GM19025 (cell line): ENCODE measurements around the gene AGAP3.

Experiments
- ATAC-seq: cut with Tn5 transposase; IDR thresholded peaks from one replicate; pipeline ENCODE4 v1.9.1; 2021; ENCODE audit warnings: mild to moderate bottlenecking, low read depth, moderate library complexity; ENCODE audit not compliant: unreplicated experiment

Gene AGAP3

DNA sequence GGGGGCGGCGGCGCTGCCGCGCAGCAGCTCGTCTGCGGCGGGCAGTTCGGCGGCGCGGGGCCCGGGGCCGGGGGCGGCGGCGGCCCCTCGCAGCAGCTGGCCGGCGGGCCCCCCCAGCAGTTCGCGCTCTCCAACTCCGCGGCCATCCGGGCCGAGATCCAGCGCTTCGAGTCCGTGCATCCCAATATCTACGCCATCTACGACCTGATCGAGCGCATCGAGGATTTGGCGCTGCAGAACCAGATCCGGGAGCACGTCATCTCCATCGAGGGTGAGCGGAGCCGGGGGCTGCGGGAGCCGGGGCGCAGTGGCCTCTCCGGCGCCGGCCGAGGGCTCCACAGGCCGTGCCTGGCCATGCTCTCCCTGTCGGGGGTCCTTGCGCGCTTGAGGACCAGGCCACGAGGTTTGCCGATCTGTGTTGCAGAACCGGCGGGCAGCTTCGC is 548 bp downstream of the AGAP3 start:
- ATAC-seq: no peak

DNA sequence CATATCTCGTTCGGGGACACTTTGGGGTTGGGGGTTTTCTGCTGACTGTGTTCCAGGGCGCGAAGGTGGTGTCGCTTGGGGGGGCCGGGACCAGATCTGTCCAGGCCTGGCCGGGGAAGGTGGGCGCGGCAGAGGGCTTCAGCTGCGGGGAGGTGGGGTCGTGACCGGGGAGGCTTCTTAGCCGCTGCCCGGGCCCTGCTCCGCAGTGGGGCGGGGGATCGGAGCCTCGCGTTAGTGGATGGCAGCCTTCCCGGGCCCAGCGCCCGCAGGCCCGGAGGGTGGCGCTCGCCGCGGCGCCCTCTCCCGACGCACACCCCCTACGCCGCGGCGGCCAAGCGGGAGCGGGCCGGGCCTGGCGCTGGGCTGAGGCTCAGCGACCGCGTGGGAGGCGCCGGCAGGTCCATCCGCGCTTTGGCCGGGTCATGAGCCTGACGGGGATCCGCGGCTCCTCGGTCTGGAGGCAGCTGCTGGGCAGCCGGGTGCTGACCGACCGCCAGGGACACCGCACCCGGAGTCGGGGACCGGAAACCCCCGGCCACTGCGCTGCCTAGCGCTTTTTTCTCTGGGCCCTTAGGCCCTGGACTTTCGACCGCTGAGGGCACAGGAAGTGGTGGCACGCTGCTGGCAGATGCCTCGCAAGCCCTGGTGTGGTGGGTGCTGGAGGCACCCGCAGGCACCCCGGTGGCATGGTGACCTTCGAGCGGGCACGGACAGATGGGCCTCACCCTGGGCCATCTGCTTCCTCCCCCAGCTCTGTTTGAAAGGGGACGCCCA is 1.2 kb downstream of the AGAP3 start:
- ATAC-seq: no peak

DNA sequence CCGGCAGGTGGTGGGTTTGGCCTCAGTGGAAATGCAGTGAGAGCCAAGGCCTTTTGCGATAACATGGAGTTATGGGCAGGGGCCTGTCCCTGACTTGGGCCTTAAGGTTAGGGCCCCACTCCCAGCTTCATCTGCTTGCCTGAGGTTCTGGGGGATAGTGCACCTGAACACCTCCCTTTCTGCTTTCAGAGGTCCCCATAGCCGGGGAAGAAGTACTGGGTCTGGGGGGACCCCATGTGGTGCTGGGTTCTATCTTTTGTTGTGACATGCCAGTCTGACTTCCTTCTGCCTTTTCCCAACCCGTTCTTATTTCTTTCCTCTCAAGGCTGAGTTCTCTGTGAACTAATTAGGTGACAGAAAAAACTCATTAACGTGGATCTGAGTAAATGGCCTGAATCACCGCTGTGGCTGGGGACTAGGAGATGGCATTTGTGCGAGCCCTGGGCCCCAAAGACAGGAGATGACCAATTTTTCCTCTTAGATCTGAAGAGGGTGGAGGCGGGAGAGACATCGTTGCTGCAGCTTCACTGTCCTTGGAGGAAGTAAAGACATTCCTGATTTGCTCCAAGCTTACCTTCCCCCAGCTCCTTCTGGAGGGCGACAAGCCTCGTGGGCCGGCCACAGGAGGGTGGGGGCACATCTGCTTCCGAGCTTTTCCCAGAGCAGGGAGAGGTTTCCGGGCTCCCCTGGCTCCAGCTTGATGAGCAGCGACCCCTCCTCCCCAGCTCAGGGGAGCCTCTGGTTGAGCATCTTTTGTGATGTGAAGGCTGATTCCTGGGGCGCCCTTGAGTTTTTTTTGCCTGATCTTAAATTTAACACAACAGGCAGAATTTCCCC is 2.0 kb downstream of the AGAP3 start:
- no peak for ATAC-seq

DNA sequence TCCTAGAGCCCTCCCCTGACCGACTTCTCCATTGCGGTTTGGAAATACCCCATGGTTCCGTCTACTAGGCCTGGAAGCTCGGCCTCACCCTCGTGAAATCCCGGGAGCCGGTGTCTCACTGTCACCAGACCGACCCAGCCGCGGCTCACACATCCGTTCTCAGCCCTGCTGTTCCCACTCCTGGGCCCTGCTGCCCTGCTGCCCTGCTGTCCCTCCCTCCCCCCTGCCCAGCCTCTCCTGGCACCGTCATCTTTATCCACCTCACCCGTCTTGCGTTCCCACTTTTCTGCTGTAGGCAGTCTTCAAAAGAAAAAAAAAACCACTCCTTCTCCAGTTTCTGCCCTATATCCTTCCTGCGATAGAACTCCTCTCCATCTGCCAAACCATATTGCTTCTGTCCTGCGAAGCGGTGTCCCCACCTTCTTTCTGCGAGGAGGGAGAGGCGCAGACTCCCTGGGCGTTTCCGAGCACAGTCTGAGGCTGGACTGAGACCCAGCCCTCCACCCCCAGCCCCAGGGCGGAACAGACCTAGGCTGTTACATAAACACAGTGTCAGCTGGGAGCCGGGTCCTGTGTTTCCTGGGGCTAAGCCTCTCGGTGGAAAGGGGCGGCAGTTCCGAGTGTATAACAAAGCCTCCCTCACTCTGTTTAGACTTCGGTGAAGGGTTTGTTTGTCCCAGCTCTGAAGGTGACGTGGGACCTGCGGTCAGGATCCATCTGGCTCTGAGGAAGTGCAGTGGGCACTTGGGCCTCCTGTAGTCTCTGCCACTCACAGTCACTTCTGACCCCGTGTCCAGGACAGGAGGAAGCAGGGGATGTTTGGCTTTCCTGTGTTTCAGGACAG is 2.8 kb downstream of the AGAP3 start:
- no peak for ATAC-seq

DNA sequence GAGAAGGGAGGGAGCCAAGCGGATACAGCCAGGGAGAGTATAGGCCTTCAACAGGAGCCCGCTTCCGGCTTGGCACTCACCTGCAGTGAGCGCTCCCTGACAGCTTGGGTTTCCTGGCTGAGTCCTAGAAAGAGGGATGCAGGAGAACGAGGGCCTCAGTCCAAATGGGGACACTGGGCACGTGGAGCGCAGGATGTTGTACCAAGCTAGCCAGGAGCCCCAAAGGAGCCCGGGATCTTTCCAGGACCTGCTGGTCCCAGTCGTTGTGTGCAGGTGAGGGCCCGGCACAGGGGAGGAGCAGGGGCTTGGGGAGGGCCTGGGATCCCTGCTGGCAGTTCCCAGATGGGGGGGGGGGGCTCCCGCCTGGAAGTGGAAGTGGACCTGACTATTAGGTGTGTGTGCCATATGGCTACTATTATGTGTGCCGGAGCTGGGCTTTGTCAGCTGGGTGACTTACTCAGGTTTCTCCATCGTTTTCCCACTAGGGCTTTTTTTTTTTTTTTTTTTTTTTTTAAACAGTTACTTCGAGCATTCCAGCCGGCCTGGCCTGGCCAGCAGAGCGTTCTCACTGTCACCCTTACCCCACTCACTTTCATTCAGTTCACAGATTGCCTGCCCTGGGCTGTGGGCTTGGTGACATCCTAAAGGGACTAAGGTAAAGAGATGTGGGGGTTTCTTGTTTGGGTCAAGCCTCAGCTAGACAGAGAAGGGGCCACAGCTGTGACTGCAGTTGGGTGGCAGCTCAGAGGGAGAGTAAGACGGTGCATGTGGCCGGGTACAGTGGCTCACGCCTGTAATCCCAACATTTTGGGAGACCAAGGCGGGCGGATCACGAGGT is 3.8 kb downstream of the AGAP3 start:
- ATAC-seq: no peak

DNA sequence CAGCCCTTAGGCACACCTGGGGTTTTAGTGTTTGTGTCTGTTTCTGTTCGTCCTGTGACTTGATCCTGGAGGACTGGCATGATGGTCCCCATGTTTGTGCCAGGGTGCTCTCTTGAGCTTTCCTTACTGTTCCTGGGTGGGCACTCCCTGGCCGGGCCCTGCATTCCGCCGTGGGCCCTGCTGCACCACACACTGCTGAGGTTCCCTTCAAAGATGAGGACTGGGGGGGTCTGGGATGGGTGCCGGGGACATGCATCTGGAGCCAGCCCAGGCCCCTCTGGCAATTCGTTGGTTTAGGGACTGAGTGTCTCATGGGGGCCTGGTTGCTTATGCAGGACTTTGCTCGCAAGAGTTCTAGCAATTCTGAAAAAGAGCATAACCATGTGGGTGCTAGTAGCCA is 4.7 kb downstream of the AGAP3 start:
- no peak for ATAC-seq

DNA sequence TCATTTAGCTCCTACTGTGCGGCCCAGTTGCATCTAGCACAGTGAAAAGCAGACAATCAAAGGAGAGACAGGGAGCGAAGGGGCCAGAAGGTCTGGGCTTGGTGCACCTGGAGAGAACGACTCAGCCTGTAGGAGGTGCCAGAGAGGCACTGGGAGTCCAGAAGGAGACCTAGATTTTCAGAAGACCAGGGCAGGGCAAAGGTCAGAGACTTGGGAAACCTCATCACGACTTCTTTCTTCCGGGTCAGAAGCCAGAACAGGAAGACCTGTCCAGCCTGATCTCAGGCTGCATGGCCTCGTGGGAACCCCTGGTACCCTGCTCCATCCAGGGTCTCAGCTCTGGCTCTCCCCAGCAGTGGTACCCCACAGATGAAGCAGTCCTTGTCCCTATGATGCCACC is 5.2 kb downstream of the AGAP3 start:
- no peak for ATAC-seq

DNA sequence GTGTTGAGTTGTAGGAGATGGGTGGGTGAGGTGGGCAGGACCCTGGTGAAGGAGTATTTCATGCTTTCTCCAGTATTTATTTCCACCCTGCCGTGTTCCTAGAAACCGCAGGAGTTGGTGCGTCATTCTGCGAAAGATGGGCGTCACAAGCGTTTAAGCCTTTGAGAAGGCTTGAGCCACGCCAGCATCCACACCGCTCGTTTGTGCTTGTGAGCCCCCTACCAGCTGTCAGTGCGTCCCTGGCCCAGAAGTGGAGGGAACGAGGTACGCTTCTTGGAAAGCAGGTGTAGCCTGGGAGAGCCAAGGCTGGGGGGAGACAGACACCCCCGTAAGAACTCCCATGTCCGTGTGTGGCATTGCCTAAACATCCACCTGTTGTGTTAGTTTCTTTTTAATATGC is 5.7 kb downstream of the AGAP3 start:
- ATAC-seq: no peak

DNA sequence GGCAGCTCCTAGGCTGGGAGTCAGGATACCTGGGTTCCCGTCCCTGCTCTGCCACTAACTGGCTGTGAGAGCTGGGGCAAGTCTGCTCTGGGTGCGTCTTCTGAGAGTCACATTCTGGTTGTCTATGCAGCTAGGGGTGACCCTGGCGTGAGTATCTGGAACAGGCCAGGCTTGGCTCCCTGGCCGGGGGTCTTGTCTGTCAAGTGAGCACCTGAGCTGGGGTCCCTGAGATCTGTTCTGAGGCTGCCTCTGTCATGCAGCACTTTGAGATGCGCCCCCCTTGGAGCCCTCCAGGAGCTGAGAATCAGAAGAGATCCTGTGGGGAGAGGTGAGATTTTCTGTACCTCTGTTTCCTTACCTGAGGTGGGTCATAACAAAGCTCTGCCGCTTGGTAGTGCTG is 7.5 kb downstream of the AGAP3 start:
- no peak for ATAC-seq

DNA sequence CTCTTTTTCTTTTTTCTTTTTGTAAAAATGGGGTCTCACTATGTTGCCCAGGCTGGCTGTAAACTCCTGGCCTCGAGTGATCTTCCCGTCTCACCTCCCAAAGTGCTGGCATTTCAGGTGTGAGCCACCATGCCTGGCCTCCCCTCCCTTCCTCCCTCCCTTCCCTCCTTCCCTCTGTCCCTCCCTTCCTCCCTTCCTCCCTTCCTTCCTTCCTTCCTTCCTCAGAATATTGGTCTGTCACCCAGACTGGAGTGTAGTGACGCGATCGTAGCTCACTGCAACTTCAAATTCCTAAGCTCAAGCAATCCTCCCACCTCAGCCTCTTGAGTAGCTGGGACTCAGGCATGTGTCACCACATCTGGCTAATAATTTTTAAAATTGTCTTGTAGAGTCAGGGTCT is 8.4 kb downstream of the AGAP3 start:
- no peak for ATAC-seq

DNA sequence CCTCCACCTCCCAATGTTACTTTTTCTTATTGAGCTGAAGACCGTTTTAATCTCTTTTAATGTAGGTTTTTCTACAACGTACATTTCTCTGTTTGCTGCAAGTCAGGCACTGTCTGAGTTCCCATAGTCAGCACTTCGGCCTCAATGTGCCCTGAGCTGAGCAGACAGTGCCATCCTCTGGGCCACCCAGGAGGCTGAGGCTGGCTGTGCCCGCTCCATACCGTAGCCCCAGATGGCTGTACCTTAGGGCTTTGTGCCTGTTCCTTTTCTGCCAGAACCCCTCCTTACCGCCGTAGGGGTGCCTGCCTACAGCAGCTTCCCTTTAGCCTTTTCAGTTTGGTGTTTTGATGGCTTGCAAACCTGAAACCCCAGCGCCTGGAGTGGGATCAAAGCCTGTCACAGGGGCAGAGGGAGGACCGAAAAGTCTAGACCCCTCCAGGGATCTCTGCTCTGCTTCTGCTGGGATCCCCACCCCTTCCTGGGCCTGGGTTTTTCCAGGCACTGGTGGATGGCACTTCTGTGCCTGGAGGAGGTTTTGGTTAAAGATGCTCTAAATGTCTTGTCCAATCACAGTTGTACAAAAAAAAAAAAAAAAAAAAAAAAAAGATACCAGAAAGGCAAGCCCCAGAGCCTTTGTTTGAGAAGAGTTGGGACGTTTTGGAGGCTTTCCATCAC is 9.0 kb downstream of the AGAP3 start:
- no peak for ATAC-seq

DNA sequence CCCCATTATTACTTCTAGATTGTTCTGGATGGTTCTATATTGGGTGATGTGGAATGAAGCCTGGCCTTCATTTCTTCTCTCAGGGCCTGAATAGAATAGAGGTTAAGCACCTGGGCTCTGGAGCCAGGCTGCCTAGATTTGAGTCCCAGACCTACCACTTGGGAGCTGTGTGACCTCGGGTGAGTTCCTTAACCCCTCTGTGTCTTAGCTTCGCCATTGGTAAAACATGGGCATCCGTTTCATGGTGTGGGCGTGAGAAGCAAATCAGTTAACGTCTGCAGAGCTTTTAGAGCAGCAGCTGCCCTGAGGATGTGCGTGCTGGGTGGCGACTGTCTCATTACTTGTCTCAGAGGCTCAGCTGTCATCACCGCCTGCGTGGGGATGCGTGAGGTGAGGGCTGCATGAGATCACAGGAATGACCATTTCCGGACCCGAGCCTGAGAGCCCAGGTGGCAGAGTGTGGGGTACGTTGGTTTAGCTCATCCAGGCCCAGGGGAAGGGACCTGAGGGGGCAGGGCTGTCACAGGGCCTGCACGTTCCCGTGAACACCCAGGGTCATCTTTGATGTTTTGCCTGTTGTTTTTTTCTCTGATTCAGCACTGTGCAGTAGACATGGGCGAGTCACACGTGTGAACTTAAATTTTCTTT is 9.7 kb downstream of the AGAP3 start:
- ATAC-seq: no peak

DNA sequence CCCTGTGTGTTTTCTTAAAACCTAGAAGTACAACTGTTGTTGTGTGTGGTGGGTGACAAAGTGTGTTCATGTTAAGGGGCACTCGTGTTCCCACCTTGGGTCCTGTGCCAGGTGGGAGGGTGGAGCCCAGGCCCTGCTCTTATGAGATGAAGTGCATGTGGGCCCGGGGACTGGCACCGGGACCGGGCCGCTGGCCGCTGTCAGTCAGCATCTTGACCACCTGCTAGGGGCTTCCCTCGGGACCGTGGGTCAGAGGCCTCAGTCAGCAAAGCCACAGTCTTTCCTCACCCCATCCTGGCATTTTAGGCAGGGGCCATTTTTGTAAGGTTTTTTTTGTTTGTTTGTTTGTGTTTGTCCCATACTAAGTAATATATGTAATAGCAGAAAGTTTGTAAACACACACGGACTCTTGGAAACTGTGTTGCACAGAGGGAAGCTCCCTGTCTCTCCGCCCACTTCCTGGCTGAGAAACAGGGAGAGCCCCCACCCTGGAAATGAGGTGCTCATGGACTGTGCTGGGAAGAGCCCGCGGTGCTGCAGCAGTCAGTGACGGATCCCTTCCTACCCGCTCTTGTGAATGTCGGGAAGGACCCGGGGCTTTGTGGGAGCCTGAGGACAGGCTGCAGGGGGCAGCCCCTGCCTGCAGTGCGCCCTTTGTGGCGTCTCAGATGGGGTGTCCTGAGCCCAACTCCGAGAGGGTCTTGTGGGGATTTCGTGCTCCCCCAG is 13.4 kb downstream of the AGAP3 start:
- no peak for ATAC-seq

DNA sequence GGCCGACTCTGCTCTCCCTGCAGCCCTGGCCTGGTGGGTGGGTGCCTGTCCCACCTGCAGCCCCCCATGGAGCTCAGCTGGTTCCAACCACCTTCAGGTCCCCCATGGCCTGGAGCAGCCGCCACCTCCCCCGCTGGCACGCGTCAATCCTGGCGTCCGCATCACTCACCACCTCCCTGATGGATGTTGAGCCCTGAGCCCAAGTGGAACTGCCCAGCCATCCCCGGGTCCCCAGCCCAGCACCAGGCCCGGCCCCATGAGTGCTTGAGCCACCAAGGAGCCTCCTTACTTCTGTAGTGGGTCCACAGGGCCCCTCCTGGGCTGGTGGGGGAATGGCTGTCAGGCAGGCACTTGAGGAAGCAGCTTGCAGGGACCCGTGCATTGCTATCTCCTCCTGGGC is 14.6 kb downstream of the AGAP3 start:
- no peak for ATAC-seq

DNA sequence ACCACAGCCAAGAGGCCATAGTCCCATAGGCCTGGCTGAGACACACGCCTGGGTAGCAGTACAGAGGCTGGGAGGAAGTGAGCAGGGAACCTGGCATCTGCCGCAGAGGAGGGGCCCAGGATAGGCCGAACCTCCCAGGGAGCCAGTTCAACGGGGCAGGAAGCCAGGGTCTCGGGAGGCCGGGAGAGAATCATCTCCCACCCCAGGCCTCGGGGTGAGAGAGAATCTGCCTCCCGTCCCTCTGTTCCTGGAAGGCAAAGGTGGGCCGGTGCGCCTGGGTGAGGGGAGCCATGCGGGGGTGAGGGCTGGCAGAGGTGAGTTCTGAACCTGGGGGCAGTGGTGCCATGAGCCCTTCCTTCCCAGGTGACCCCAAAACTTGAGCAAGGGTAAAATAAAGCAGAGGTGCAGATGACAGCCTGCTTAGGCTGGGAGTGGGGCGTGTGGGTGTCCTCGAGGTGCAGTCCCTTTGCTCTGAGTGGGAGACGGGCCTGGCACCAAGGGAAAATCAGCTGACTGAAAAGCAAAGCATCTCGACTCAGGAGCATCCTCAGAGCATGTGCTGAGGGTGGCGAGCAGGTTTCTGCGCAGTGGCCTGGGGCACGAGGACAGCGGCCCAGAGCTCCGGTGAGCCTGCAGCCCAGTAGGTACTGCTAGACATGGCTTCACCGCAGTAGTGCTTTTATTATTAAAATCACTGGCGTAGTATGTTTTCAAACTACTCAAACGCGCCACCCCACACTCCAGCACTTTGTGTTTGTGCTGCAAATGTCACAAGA is 15.5 kb downstream of the AGAP3 start:
- ATAC-seq: no peak

DNA sequence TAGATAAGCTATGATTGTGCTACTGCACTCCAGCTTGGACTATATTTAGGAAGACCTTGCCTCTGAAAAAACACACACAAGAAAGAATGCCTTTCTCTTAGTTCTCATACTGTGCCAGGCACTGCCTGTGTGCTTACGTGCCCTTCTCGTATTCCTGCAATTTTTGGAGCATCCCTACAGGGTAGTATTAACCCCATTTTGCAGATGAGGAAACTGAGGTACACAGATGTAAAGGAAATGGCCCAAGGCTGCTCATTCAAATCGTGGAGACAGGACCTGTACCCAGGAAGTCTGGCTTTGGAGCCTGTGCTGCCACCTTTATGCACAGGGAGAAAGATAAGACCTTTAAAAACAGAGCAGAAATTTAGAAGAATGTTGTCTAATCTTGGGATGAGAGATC is 16.7 kb downstream of the AGAP3 start:
- ATAC-seq: no peak

DNA sequence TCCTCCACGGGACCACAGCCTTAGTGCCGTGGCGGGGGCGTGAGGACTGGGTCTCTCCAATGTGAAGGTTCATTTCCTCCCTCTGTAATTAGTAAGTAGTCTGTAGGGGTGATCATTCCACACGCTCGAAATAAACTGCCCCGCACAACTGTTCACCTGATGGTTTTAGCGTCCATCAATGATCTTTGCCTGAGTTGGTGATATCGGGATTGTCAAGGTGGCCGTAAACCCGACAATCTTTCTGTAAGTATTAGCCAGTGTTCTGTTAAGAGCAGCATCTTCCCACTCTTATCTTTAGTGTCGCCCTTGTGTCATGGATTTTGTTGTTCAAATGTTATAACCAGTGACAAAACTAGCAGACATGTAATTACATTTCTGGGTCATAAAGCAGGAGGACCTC is 17.7 kb downstream of the AGAP3 start:
- no peak for ATAC-seq
